Thyroid gland (tissue), 4 donors: Measurements from ENCODE around the gene LARGE1. TPM values are rescaled to one million over a fixed set of nuclear protein-coding genes. Genes with fewer than 3 reads are reported as not detected.

Source experiments
- DNase-seq, 2 donors: peaks; one replicate each; pipeline ENCODE4 v3.0.0-alpha.2; 2019
- H3K27ac ChIP-seq, 3 donors: fragments of 200-600 bp; sonication (generic); 1 replicate in 2 of 3; 2 replicates in 1 of 3; pipeline ENCODE4 v1.5.1; 2016 to 2019; ENCODE audit warnings: mild to moderate bottlenecking in 1 of 3, moderate library complexity in 1 of 3
- H3K27me3 ChIP-seq: fragments of 200-600 bp; sonication (generic); one replicate; pipeline ENCODE4 v1.5.1; 2019
- H3K36me3 ChIP-seq, 2 donors: fragments of 200-600 bp; sonication (generic); one replicate each; pipeline ENCODE4 v1.5.1; 2016 to 2019
- H3K4me1 ChIP-seq, 2 donors: fragments of 200-600 bp; sonication (generic); one replicate each; pipeline ENCODE4 v1.5.1; 2017 to 2019
- H3K4me3 ChIP-seq, 3 donors: fragments of 200-600 bp; sonication (generic); replicated peaks in 1 of 3; 1 replicate in 2 of 3; 2 replicates in 1 of 3; pipeline ENCODE4 v1.5.1; 2016; ENCODE audit warnings: mild to moderate bottlenecking in 1 of 3
- H3K9me3 ChIP-seq: fragments of 200-600 bp; sonication (generic); one replicate; pipeline ENCODE4 v1.5.1; 2017
- POLR2A ChIP-seq, 2 donors: fragments of 450-650 bp; IDR thresholded peaks; one replicate each; pipeline ENCODE4 v1.6.1; 2017; ENCODE audit warnings: antibody characterized with exemption in 2 of 2, mild to moderate bottlenecking in 2 of 2, moderate library complexity in 1 of 2
- WGBS, 2 donors: methylation state at CpG; one replicate each; pipeline ENCODE4 v1.1.5; 2017; 5-methylcytosine and 5-hydroxymethylcytosine counted together
- intact Hi-C: fragments of 100-400 bp; cut with DNase I; formaldehyde crosslinking; loops from one replicate; pipeline ENCODE4 v1.15.1; 2023
- total RNA-seq, 4 donors: library from RNA; depleted of rRNA; stranded (reverse); fragments of >200 nt; gene quantifications; one replicate each; pipeline ENCODE4 v1.2.3, GENCODE V29; 2016
- TF ChIP-seq, protein P1 (sequence below), 6 experiments: fragments of 200-600 bp in 3 of 6; fragments of 450-650 bp in 3 of 6; sonication (generic) in 3 of 6; IDR thresholded peaks; one replicate each; pipeline ENCODE4 v1.5.1; 2016 to 2019; ENCODE audit warnings: antibody characterized with exemption in 6 of 6, mild to moderate bottlenecking in 2 of 6, inconsistent platforms in 1 of 6, moderate library complexity in 1 of 6

The LARGE1 gene
- total RNA-seq, 4 donors from 2014 or later, result 13.6 to 16.3 (median 15.1) TPM

DNA sequence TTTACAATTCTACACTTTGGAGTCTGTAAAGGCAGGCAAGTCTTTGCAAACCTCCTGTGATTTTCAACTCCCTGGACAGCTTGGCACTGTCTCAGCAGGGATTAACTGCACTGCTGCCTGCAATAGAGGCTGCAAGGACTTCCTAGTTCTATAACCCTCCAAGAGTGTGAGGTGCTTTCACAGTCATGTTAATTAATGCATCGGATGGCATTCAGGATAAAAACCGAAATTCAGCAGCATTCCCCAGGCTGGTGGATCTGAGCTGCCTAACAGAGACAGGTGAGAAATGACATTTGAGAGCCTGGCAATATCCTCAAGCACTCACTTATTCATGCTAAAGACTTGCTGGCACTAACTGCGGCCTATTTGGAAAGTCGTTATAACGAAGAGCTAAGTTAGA lies 85.0 kb downstream of the LARGE1 start:
- intact Hi-C loops, result no loop called here
- Histone ChIP-seq H3K27ac (no peak overlapping the region), H3K4me1 (peaks cover 0 to 5% of the 10 kb centered on the region in 2 donors), H3K4me3 (no peak overlapping the region), H3K27me3 (no peaks in the 10 kb centered on the region), H3K9me3 (no peaks in the 10 kb centered on the region), H3K36me3 (no peaks in the 10 kb centered on the region)
- WGBS, 2 donors, result 34 to 55% methylated on average over 5 of the region's 5 CpGs
- TF ChIP-seq, protein P1, sequence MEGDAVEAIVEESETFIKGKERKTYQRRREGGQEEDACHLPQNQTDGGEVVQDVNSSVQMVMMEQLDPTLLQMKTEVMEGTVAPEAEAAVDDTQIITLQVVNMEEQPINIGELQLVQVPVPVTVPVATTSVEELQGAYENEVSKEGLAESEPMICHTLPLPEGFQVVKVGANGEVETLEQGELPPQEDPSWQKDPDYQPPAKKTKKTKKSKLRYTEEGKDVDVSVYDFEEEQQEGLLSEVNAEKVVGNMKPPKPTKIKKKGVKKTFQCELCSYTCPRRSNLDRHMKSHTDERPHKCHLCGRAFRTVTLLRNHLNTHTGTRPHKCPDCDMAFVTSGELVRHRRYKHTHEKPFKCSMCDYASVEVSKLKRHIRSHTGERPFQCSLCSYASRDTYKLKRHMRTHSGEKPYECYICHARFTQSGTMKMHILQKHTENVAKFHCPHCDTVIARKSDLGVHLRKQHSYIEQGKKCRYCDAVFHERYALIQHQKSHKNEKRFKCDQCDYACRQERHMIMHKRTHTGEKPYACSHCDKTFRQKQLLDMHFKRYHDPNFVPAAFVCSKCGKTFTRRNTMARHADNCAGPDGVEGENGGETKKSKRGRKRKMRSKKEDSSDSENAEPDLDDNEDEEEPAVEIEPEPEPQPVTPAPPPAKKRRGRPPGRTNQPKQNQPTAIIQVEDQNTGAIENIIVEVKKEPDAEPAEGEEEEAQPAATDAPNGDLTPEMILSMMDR (IDR thresholded peaks at IDR 0.05), result no peak
- TF ChIP-seq POLR2A (IDR thresholded peaks at IDR 0.05), result no peak
- peak in 1 of 2 donors; percentile 13 for DNase-seq

DNA sequence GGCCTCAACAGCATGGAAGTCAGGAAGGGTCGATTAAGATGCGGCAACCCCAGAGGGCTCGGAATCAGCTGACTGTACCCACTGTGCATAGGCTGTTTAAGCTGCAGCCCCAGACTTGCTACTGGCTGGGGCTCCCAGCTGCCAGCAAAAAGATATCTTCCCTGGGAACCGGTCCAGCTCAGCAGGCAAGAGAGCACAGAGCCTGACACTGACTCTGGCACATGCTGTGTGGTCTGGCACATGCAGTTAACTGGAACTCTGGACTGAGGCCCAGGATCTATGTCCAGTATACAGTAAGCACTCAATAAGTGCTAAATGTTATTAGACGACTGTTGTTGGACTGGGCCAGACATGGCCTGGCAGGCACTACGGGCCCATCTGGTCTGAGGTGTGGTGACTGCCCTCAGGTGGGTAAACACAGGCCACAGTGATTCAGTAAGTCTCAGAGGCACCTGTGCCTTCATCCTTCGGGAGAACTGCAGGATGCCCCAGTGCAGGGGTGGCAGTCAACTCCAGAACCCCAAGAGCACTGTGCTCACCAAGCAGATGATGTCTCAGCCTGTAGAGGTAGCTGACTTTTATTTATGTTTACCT lies 87.6 kb downstream of the LARGE1 start:
- Histone ChIP-seq H3K27ac (no peak overlapping the region), H3K4me1 (no peaks in the 10 kb centered on the region), H3K9me3 (no peaks in the 10 kb centered on the region), H3K4me3 (no peak overlapping the region), H3K27me3 (no peaks in the 10 kb centered on the region), H3K36me3 (no peaks in the 10 kb centered on the region)
- 88 to 94% methylated on average over 5 to 7 of the region's 7 CpGs for WGBS, 2 donors
- no peak for DNase-seq
- intact Hi-C loops, result no loop called here
- TF ChIP-seq POLR2A (IDR thresholded peaks at IDR 0.05), result no peak
- TF ChIP-seq, protein P1 (IDR thresholded peaks at IDR 0.05), result no peak

DNA sequence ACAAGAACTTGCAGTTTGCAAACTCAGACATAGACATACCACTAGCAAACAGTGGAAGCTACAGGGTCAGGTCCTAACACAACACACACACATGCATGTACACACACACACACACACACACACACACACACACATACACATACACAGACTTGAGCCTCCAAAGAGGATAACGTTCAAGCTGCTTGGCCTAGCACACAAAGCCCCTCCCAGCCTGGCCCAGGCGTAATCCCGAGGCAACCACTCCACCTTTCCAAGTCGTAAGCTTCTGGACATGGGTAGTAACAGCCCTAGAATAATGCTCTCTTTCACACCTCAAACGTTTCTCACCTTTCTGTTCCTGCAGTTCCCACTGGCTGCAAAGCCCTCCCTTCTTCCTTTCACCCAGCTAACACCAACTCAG lies 88.6 kb downstream of the LARGE1 start:
- no peaks in the 10 kb centered on the region for H3K27me3 ChIP-seq
- DNase-seq, result no peak
- H3K4me1 ChIP-seq, result no peaks in the 10 kb centered on the region
- WGBS, 2 donors, result 68 to 70% methylated on average over 5 of the region's 5 CpGs
- no peak overlapping the region for H3K4me3 ChIP-seq
- intact Hi-C loops, result no loop called here
- no peak overlapping the region for H3K27ac ChIP-seq
- no peaks in the 10 kb centered on the region for H3K9me3 ChIP-seq
- H3K36me3 ChIP-seq, result no peaks in the 10 kb centered on the region
- TF ChIP-seq, protein P1 (IDR thresholded peaks at IDR 0.05), result no peak
- TF ChIP-seq POLR2A (IDR thresholded peaks at IDR 0.05), result no peak

DNA sequence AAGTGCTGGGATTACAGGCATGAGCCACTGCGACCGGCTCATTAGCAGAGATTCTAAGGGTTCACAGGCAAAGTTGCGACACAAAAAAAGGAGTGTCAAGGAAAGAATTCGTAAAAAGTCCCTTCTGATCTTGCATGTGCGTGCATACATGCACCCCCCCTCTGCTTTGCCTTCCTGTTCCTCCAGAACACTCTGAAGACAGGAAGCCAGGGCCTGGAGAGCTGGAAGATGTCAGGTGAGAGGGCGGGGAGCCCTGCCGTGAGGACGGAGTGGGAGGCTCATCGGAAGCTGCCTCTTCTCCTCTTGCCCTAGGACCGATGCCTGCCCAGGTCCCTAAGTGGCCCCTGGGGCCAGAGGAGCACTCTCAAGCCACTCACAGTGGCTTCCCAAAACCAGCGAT lies 89.1 kb downstream of the LARGE1 start:
- WGBS, 2 donors, result 72 to 83% methylated on average over 11 of the region's 11 CpGs
- Histone ChIP-seq H3K9me3 (no peaks in the 10 kb centered on the region), H3K36me3 (no peaks in the 10 kb centered on the region), H3K4me3 (no peak overlapping the region), H3K4me1 (no peaks in the 10 kb centered on the region), H3K27me3 (no peaks in the 10 kb centered on the region), H3K27ac (no peak overlapping the region)
- TF ChIP-seq, protein P1 (IDR thresholded peaks at IDR 0.05), result no peak
- TF ChIP-seq POLR2A (IDR thresholded peaks at IDR 0.05), result no peak
- intact Hi-C loops, result no loop called here
- DNase-seq, result no peak

DNA sequence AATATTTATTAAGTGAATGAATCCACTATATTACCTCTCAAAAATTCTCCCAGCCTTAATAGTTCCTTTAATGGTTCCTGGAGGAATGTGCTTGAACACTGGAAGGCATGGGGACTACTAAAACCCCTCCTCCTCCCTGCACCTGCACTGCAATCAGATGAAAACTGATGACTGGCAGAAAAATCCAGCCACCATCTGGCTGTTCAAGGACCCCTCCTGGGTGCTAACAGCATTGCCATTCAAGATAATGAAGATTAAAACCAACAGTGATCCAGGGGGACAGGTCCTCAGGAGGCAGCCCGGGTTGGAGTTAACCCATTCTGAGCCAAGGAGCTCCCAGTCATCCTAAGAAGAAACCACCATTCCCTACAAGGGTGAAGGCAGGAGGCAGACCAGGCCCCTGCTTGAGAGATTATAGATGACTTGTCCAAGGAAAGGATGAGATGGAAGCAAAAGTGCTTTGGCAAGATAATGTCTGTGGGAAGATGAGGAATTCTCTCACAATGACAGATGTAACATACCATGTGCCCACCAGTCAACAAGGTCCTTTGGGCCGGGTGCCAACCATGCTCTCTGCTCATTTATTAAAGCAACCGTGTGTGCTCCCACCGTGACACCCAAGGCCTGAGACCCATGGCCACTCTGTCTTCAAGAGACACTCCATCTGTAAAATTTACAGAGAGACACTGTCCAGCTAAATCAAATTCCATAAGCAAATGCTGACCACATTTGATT lies 90.6 kb downstream of the LARGE1 start:
- no peaks in the 10 kb centered on the region for H3K27me3 ChIP-seq
- TF ChIP-seq, protein P1 (IDR thresholded peaks at IDR 0.05), result no peak
- no peak for TF ChIP-seq POLR2A (IDR thresholded peaks at IDR 0.05)
- H3K4me1 ChIP-seq, result no peaks in the 10 kb centered on the region
- no peaks in the 10 kb centered on the region for H3K36me3 ChIP-seq
- H3K4me3 ChIP-seq, result no peak overlapping the region
- H3K27ac ChIP-seq, result no peak overlapping the region
- no peaks in the 10 kb centered on the region for H3K9me3 ChIP-seq
- intact Hi-C loops, result no loop called here
- 51 to 54% methylated on average over 4 of the region's 4 CpGs for WGBS, 2 donors
- no peak for DNase-seq
